GM19239 (cell line): ENCODE measurements around the gene ZNF346.
"Not testable (repeated sequence)": the region's sequence is repeated elsewhere in the genome, so short reads cannot be mapped to it uniquely, and the experiment has no call there.

Experiments
- DNase-seq: peaks from one replicate; pipeline ENCODE4 v3.0.0; 2011; ENCODE audit warnings: low spot score; ENCODE audit not compliant: insufficient read length
- FAIRE-seq: peaks from 2 replicates; lab custom pipeline; 2011; peaks lifted over from hg19 to GRCh38; lab: Jason Lieb, UNC

ZNF346 gene, protein sequence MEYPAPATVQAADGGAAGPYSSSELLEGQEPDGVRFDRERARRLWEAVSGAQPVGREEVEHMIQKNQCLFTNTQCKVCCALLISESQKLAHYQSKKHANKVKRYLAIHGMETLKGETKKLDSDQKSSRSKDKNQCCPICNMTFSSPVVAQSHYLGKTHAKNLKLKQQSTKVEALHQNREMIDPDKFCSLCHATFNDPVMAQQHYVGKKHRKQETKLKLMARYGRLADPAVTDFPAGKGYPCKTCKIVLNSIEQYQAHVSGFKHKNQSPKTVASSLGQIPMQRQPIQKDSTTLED

DNA sequence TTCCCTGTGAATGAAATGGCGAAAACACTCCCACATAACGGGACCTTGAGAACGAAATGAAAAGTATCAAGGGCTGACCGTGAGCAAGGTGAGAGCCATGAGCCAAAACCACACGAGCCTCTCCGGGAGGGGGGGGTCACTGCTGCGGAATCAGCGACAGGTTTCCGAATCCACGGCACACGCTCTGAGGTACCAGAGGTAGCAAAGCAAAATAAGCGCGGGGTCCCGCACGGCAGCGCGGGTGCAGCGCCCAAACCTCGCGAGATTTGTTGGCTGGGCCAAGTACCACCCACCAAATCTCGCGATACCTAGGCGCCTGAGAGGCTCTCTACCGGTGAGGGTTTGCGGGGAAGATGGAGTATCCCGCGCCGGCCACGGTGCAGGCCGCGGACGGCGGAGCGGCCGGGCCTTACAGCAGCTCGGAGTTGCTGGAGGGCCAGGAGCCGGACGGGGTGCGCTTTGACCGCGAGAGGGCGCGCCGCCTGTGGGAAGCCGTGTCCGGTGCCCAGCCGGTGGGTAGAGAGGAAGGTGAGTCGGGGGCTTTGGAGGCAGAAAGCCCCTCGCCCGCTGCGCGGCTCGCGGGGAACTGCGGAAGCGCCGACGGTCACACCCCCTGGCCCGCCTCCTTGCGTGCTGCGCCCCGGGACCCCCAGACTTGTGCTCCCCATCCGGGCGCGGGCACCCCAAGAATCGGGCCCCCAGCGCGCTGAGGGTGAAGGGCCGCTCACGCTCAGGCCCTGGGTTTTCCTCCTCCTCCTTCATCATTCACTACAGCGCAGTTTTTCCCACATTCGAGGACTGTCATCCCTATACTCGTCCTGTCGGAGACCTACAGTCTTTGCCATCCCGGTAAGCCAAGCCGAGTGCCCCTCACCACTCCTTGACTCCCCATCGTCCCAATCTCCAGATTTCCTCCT lies at the start of gene ZNF346:
TSS of gene ZNF346 (plus strand) at position 311 of the 917 bp plus-strand sequence. CDS start at position 354, 43 bp downstream.
- peak; percentile 99 for DNase-seq
- peak; percentile 83 for FAIRE-seq

DNA sequence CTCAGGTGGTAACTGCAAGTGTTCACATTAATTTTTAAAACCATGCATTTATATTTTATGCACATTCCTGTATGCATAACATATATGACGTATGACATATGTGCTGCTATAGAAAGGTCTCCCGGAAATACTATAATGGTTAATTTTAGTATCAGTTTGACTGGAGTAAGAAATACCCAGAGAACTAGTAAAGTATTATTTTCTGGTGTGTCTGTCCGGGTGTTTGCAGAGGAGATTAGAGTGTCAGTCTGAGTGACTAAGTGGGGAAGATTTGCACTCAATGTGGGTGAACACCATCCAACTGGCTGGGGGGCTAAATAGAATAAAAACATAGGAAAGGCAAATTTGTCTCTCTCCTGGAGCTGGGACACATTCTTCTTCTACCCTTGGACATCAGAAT lies 42.8 kb upstream of the ZNF346 start:
- FAIRE-seq (no peak), DNase-seq (no peak)

DNA sequence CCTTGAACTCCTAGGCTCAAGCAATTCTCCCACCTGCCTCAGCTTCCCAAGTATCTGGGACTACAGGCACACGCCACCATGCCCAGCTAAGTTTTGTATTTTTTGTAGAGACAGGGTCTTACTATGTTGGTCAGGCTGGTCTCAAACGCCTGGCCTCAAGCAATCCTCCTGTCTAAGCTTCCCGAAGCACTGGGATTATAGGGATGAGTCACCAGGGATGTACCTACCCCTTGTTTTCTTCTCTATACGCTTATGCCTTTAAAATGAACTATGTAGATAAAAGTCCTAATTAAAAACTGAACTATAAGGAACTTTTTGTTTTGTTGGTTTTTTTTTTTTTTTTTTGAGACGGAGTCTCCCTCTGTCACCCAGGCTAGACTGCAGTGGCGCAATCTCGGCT lies 41.7 kb upstream of the ZNF346 start:
- FAIRE-seq (no peak), DNase-seq (no peak)

DNA sequence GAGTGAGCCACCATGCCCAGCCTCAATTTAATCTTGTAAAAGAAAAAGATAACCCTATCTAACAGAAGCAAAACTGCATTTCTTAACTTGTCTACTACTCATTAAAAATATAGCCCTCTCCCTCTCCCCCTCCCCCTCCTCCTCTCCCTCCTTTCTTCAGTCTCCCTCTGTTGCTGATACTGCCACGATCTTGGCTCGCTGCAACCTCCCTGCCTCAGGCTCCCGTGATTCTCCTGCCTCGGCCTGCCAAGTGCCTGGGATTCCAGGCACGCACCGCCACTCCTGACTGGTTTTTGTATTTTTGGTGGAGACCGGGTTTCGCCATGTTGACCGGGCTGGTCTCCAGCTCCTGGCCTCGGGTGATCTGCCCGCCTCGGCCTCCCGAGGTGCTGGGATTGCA lies 39.4 kb upstream of the ZNF346 start:
- FAIRE-seq, DNase-seq: not testable (repeated sequence)

DNA sequence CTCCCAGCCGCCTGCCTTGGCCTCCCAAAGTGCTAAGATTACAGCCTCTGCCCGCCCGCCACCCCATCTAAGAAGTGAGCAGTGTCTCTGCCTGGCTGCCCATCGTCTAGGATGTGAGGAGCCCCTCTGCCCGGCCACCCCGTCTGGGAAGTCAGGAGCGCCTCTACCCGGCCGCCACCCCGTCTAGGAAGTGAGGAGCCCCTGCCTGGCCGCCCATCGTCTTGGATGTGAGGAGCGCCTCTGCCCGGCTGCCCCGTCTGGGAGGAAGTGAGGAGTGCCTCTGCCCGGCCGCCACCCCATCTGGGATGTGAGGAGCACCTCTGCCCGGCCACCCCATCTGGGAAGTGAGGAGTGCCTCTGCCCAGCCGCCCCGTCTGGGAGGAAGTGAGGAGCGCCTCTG lies 38.9 kb upstream of the ZNF346 start:
- not testable (repeated sequence) for FAIRE-seq, DNase-seq

DNA sequence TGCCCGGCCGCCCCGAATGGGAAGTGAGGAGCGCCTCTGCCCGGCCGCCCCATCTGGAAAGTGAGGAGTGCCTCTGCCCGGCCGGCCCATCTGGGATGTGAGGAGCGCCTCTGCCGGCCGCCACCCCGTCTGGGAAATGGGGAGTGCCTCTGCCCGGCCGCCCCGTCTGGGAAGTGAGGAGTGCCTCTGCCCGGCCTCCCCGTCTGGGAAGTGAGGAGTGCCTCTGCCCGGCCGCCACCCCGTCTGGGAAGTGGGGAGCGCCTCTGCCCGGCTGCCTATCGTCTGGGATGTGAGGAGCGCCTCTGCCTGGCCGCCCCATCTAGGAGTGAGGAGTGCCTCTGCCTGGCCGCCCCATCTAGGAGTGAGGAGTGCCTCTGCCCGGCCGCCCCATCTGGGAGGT lies 38.3 kb upstream of the ZNF346 start:
- FAIRE-seq, DNase-seq: not testable (repeated sequence)

DNA sequence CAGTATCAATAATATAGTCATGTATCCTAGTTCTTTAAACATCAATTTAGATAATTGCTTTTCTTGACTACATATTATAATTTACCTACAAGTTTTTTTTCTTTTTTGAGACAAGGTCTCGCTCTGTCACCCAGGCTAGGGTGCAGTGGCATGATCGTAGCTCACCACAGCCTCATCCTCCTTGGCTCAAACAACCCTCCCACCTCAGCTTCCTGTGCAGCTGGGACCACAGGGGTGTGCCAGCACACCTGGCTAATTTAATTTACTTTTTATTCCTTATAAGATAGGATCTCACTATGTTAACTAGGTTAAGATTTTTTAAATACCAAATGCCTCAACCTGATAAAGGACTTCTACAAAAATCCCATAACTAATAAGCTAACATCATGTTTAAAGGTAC lies 37.0 kb upstream of the ZNF346 start:
- DNase-seq (no peak), FAIRE-seq (peak; percentile 64)

DNA sequence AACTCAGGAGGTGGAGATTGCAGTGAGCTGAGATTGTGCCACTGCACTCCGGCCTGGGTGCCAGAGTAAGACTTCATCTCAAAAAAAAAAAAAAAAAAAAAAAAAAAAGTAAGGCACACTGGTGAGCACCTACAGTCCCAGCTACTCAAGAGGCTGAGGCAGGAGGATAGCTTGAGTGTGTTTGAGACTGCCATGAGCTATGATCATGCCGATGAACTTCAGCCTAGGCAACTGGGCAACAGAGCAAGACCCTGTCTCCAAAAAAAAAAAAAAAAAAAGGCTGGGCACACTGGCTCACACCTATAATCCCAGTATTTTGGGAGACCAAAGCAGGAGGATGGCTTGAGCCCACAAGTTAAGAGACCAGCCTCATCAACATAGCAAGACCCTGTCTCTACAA lies 36.2 kb upstream of the ZNF346 start:
- DNase-seq (no peak), FAIRE-seq (no peak)

DNA sequence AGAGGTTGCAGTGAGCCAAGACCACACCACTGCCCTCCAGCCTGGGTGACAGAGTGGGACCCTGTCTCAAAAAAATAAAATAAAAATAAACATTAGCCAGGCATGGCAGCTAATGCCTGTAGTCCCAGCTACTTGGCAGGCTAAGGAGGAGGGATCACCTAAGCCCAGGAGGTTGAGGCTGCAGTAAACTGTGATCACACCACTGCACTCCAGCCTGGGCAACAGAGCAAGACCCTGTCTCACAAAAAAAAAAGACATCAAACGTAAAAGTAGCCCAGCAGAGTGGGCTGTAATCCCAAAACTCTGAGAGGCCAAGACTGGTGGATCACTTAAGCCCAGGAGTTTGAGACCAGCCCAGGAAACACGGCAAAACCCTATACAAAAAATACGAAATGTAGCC lies 34.9 kb upstream of the ZNF346 start:
- DNase-seq (no peak), FAIRE-seq (no peak)

DNA sequence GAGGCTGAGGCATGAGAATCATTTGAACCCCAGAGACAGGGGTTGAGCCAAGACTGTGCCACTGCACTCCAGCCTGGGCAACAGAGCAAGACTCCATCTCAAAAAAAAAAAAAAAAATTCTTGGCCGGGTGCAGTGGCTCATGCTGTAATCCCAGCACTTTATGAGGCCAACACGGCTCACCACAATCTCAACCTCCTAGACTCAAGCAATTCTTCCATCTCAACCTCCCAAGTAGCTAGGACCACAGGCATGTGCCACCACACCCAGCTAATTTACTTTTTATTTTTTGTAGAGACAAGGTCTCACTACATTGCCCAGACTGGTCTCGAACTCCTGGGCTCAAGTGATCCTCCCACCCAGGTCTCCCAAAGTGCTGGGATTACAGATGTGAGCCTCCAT lies 29.4 kb upstream of the ZNF346 start:
- DNase-seq, FAIRE-seq: not testable (repeated sequence)

DNA sequence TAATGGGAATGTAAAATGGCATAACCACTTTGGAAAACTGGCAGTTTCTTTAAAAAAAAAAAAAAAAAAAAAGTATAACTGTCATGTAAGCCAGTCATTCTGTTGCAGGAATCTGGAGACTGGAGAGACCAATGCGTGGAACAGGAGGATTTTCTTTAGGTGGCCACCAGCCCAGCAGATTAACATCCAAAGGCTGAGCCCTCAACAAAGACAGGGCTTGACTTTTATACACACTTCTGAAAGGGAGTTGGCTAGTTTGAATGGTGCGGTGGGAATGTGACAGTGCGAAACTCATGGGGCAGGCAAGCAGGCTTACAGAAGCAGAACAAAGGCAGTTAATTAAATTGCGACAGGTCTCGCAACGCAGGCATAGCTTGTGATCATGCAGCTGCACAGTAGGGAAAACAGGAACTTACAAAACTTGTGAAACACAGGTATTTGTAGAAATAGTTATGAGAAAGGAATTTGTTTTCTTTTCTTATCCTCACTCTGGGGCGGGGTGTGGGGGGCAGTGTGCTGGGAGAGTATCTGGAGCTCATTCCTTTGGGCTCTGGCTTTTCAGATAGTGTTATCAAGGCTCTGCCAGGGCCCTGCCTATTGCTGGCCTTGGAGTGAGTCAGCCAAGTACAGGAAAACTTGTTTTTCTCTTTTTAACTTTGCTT lies 27.9 kb upstream of the ZNF346 start:
- DNase-seq (no peak), FAIRE-seq (peak; percentile 79)

DNA sequence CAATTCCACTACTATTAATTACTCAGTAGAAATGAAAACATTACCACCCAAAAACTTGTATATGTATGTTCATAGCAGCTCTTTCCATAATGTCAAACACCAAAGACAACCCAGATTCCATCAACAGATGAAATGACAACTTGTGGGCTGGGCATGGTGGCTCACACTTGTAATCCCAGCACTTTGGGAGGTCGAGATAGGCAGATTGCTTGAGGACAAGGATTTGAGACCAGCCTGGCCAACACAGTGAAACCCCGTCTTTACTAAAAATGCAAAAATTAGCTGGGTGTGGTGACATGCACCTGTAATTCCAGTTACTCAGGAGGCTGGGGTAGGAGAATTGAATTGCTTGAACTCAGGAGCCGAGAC lies 27.4 kb upstream of the ZNF346 start:
- no peak for FAIRE-seq

DNA sequence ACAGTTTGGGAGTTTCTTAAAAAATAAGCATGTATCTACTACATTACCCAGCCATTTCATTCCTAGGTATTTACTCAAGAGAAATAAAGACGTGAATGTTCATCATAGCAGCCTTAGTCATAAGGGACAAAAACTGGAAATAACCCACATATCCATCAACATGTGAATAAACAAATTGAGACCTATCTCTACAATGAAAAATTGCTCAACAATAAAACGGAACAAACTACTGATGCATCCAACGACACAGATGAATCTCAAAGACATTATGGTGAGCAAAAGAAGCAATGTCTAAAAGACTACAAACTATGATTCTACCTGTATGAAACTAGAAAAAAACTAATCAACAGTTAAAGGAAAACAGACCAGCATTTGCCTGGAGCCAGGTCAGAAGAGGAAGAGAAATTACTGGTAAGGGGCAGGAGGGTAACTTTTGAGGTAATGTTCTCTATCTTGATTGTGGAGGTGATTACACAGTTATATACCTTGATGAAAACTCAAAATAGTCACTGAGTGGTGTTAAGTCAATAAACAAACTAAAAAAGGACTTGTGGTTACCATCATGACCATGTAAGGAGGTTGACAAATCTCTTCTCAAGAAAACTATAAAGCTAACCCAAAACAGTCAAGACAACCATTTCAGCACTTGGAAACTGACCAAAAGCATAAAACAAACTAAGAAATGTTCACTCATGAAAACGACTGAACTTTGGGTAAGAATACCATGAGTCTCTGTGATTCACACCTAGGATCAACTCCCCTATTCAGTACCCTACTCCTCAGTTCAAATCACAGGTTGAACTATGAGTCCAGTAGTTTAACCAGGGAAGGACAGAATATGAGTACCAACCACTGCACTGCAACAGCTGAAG lies 26.4 kb upstream of the ZNF346 start:
- DNase-seq (no peak), FAIRE-seq (peak; percentile 70)

More for the DNA sequence above, 27.4 kb upstream of the ZNF346 start:
- DNase-seq = no peak

DNA sequence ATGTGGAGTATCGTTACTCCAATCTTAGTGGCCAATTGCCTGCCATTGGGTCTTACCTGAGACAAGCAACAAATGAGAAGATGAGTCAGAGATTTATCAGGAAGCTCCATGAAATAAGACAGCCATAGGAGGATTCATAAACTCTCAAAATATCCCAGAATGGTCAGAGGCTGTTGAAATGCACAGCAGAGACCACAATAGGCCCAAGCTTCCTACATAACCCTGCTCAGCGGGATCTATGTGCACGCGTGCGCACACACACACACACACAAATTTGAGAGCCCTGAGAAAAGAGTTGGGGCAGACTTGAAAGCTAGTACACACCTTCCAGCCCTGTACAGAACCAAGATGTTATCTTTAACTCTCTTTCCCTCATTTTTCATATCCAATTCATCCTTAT lies 25.7 kb upstream of the ZNF346 start:
- no peak for DNase-seq

DNA sequence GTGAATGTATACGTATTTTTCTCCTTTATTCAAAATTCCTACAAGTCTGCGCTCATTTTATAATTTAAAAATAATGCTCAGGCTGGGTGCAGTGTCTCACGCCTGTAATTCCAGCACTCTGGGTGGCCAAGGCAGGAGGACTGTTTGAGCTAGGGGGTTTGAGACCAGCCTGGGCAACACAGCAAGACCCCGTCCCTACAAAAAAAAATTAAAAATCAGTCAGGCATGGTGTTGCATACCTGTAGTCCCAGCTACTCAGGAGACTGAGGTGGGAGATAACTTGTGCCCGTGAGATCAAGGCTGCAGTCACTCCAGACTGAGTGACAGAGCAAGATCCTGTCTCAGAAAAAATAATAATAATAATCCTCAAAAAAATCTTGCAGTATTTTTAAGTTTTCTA lies 23.7 kb upstream of the ZNF346 start:
- FAIRE-seq (no peak), DNase-seq (no peak)

More for the DNA sequence above, 25.7 kb upstream of the ZNF346 start:
- FAIRE-seq = peak; percentile 75

DNA sequence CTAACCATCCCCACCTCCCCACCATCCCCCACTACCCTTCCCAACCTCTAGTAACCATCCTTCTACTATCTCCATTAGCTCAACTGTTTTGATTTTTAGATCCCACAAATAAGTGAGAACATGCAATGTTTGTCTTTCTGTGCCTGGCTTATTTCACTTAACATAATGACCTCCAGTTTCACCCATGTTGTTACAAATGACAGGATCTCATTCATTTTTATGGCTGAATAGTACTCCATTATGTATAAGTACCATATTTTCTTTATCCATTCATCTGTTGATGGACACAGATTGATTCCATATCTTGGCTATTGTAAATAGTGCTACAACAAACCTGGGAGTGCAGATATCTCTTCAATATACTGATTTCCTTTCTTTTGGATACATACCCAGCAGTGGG lies 23.0 kb upstream of the ZNF346 start:
- DNase-seq, FAIRE-seq: not testable (repeated sequence)

DNA sequence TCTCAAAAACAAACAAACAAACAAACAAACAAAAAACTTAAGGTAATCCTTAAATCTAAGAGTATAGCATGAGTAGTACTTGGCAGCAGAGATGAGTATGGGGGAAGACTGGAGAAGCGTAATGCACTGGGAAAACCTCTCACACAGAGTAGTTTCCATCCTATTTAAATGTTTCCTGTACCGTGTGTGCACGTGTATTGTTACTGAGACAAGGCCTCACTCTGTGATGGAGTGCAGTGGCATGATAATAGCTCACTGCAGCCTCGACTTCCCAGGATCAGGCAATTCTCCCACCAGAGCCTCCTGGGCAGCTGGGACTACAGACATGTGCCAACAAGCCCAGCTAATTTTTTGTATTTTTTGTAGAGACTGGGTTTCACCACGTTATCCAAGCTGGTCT lies 18.8 kb upstream of the ZNF346 start:
- FAIRE-seq (no peak), DNase-seq (no peak)

DNA sequence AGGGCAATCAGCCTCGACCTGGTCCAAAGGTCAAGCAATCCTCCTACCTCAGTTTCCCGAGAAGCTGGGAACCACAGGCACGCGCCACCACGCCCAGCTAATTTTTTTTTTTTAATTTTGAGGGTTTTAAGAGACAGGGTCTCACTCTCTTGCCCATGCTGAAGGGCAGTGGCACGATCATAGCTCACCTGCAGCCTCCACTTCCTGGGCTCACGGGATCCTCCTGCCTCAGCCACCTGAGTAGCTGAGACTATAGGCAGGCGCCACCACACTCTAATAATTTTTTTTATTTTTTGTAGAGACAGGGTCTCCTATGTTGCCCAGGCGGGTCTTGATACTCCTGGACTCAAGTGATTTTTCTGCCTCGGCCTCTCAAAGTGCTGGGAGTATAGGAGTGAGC lies 17.5 kb upstream of the ZNF346 start:
- FAIRE-seq (no peak), DNase-seq (no peak)

DNA sequence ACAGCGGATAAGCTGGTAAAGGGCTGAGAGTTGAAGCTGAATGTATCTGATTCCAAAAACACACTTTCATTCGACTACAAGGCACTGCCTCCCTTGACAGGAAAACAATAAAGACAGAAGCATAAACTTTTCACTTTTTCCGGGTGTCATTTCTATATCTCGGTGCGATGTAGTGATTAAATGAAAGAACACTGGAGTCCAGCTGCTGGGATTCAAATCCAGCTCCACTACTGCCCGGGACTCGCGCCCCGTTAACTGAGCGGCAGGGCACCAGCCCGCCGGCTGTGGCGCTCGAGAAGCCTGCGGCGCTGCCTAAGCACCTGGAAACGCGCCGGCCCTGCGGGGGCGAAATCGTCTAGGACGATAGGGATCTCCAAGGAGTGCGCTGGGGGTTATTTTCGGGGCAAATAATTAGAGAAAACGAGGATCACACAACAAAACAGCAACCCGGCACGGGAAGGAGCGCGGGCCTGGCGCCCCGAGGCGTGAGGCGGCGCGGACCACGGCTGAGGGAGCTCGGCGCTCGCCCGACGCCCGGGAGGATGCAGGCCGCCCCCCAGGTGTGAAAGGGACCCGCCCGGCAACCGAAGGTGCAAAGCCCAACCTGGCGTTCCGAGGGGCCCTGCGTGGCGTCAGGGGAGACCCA lies 16.8 kb upstream of the ZNF346 start:
- DNase-seq (no peak), FAIRE-seq (peak; percentile 14)
